Uterus (tissue), 4 donors: ENCODE results near the gene CLIP2. TPM values are rescaled to one million over a fixed set of nuclear protein-coding genes. Genes with fewer than 3 reads are reported as not detected.

Experiments used
- DNase-seq, 2 donors: peaks; one replicate each; pipeline ENCODE4 v3.0.0-alpha.2; 2019 to 2020
- H3K27ac ChIP-seq, 2 donors: fragments of 200-600 bp; sonication (generic); 1 replicate in 1 of 2; 2 replicates in 1 of 2; pipeline ENCODE4 v1.5.1; 2016 to 2018
- H3K27me3 ChIP-seq, 2 donors: fragments of 200-600 bp; sonication (generic); one replicate each; pipeline ENCODE4 v1.5.1; 2018 to 2019; ENCODE audit warnings: control low read depth in 1 of 2
- H3K36me3 ChIP-seq, 2 donors: fragments of 200-600 bp; sonication (generic); one replicate each; pipeline ENCODE4 v1.5.1; 2019; ENCODE audit warnings: control low read depth in 1 of 2
- H3K4me1 ChIP-seq, 2 donors: fragments of 200-600 bp; sonication (generic); one replicate each; pipeline ENCODE4 v1.5.1; 2018 to 2019; ENCODE audit warnings: control low read depth in 1 of 2
- H3K4me3 ChIP-seq, 2 donors: fragments of 200-600 bp; sonication (generic); 1 replicate in 1 of 2; 2 replicates in 1 of 2; pipeline ENCODE4 v1.5.1; 2018 to 2019; ENCODE audit warnings: mild to moderate bottlenecking in 1 of 2
- H3K9me3 ChIP-seq, 2 donors: fragments of 200-600 bp; sonication (generic); one replicate each; pipeline ENCODE4 v1.5.1; 2019; ENCODE audit warnings: control low read depth in 1 of 2
- POLR2A ChIP-seq, 2 donors: fragments of 450-650 bp; IDR thresholded peaks; one replicate each; pipeline ENCODE4 v1.6.1; 2016; ENCODE audit warnings: antibody characterized with exemption in 2 of 2, mild to moderate bottlenecking in 1 of 2, moderate library complexity in 1 of 2
- intact Hi-C: fragments of 100-400 bp; cut with DNase I; formaldehyde crosslinking; loops from one replicate; pipeline ENCODE4 v1.15.1; 2023; ENCODE audit warnings: low total_unique reads
- total RNA-seq, 4 donors: library from RNA; depleted of rRNA in 3 of 4; stranded (reverse); fragments of >200 nt in 3 of 4; gene quantifications; one replicate each; pipeline versions ENCODE4 v1.1.0 to v1.2.4, GENCODE V29; 2014 to 2023
- TF ChIP-seq, protein P1 (sequence below), 4 experiments: fragments of 200-600 bp in 2 of 4; fragments of 450-650 bp in 2 of 4; sonication (generic) in 2 of 4; IDR thresholded peaks; one replicate each; pipeline ENCODE4 v1.5.1; 2016 to 2019; ENCODE audit warnings: antibody characterized with exemption in 4 of 4, mild to moderate bottlenecking in 2 of 4, moderate library complexity in 1 of 4
- donor health status: DM: yes; HTN: yes; CAD: no.

Gene CLIP2
- total RNA-seq, 4 donors from 2014 or later: 20.3 to 41.8 (median 28.4) TPM

- Histone ChIP-seq H3K9me3 (no peaks in the 10 kb centered on the region), H3K27ac (no peak overlapping the region), H3K27me3 (no peaks in the 10 kb centered on the region), H3K4me3 (no peak overlapping the region), H3K4me1 (peaks cover 0 to 3% of the 10 kb centered on the region in 2 donors), H3K36me3 (no peaks in the 10 kb centered on the region)
- DNase-seq: no peak
- TF ChIP-seq POLR2A (IDR thresholded peaks at IDR 0.05): no peak
- TF ChIP-seq, protein P1, sequence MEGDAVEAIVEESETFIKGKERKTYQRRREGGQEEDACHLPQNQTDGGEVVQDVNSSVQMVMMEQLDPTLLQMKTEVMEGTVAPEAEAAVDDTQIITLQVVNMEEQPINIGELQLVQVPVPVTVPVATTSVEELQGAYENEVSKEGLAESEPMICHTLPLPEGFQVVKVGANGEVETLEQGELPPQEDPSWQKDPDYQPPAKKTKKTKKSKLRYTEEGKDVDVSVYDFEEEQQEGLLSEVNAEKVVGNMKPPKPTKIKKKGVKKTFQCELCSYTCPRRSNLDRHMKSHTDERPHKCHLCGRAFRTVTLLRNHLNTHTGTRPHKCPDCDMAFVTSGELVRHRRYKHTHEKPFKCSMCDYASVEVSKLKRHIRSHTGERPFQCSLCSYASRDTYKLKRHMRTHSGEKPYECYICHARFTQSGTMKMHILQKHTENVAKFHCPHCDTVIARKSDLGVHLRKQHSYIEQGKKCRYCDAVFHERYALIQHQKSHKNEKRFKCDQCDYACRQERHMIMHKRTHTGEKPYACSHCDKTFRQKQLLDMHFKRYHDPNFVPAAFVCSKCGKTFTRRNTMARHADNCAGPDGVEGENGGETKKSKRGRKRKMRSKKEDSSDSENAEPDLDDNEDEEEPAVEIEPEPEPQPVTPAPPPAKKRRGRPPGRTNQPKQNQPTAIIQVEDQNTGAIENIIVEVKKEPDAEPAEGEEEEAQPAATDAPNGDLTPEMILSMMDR (IDR thresholded peaks at IDR 0.05): no peak
- intact Hi-C loops: no loop called here
Measured at GRCh38 chr7:74277636-74278035, 11.6 kb upstream of the CLIP2 start.

- H3K4me3 ChIP-seq: no peak overlapping the region
- no peak for TF ChIP-seq POLR2A (IDR thresholded peaks at IDR 0.05)
- TF ChIP-seq, protein P1 (IDR thresholded peaks at IDR 0.05): no peak
- no peaks in the 10 kb centered on the region for H3K36me3 ChIP-seq
- no peaks in the 10 kb centered on the region for H3K27me3 ChIP-seq
- H3K27ac ChIP-seq: no peak overlapping the region
- peaks cover 0 to 3% of the 10 kb centered on the region in 2 donors for H3K4me1 ChIP-seq
- DNase-seq: no peak
- H3K9me3 ChIP-seq: no peaks in the 10 kb centered on the region
- intact Hi-C loops: no loop called here
Measured at GRCh38 chr7:74280985-74281384, 8.2 kb upstream of the CLIP2 start.

DNA sequence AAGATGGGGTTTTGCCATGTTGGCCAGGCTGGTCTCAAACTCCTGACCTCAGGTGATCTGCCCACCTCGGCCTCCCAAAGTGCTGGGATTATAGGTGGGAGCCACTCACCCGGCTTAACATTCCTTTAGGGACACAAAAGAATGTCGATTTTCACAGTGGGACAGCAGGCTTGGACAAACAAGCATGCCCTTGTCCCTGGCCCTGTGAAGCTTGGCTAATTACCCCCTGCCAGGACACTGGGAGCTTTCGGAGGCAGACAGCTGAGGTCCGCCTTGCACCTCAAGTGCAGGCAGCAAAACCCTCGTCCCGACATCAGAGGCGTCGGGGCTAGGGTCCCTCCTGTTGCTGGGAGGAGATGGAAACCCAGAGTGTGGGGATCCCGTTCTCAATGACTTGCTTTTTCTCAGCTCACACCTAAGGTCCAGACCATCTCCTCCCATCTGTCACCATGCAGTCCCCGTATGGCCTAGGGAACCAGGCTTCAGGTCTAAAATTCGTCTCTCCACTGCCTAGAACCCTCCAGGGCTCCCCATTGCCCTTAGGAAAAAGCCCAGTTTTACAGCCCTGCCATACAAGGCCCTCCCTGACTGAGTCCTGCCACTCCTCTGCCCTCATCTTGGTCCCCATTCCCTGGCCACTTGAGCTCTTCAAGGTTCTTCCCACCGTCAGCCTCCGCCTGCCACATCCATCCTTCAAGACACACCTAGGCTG lies 6.3 kb upstream of the CLIP2 start:
- Histone ChIP-seq H3K36me3 (no peaks in the 10 kb centered on the region), H3K4me1 (peaks cover 0 to 3% of the 10 kb centered on the region in 2 donors), H3K27ac (no peak overlapping the region), H3K9me3 (no peaks in the 10 kb centered on the region), H3K27me3 (no peaks in the 10 kb centered on the region), H3K4me3 (no peak overlapping the region)
- no peak for TF ChIP-seq POLR2A (IDR thresholded peaks at IDR 0.05)
- TF ChIP-seq, protein P1 (IDR thresholded peaks at IDR 0.05): no peak
- DNase-seq: no peak
- intact Hi-C loops: no loop called here

DNA sequence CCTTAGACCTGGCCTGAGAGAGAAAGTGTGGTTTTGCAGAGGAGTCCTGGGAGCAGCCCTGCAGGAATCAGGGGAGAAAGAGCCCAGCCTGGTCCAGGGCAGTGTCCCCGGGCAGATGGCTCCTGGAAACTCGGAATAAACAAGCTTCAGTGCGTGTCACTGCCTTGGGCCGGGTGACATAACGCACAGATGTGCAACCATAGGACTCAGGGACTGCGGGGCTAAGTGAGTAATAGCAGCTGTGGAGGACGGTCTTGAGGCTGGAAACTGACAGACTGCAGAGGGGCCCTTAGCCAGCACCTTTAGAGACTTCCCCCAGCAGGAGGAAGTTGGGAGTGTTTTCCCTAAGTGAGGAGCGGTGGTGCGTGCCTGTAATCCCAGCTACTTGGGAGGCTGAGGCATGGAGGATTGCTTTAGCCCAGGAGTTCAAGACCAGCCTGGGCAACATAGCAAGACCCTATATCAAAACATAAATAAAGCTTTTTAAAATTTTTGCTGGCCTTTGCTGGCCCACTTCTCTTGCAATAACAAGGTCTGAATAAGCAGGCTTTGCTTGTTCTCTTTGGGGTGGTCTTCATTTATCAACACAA lies 5.3 kb upstream of the CLIP2 start:
- no peak for DNase-seq
- intact Hi-C loops: no loop called here
- H3K4me3 ChIP-seq: no peak overlapping the region
- no peaks in the 10 kb centered on the region for H3K36me3 ChIP-seq
- H3K4me1 ChIP-seq: peaks cover 0 to 3% of the 10 kb centered on the region in 2 donors
- no peak for TF ChIP-seq POLR2A (IDR thresholded peaks at IDR 0.05)
- TF ChIP-seq, protein P1 (IDR thresholded peaks at IDR 0.05): no peak
- H3K9me3 ChIP-seq: no peaks in the 10 kb centered on the region
- H3K27ac ChIP-seq: no peak overlapping the region
- no peaks in the 10 kb centered on the region for H3K27me3 ChIP-seq

DNA sequence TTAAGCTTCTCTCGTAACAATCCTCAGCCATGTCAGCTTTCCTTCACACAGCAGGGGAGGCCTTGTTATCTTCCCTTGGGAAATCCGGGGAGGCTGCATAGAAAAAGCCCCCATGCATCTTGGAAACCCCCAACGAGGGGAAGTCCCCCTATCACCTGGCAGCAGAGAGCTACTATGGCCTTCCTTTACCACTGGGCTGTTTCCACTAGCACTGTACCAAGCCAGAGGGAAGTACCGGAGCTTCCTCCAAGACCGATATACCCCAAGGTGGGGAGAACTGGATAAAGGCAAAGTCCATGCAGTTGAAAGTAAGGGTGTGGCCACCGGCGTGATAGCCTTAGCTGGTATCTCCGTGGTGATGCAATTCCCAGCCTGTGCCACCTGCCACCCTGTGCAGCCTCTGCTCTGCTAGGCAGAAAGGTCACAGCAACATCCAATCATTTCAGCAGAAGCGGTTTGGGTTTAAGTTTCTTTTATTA lies 4.4 kb upstream of the CLIP2 start:
- Histone ChIP-seq H3K9me3 (no peaks in the 10 kb centered on the region), H3K4me1 (peaks cover 0 to 3% of the 10 kb centered on the region in 2 donors), H3K36me3 (no peaks in the 10 kb centered on the region), H3K27me3 (no peaks in the 10 kb centered on the region), H3K4me3 (no peak overlapping the region), H3K27ac (no peak overlapping the region)
- DNase-seq: no peak
- intact Hi-C loops: no loop called here
- TF ChIP-seq POLR2A (IDR thresholded peaks at IDR 0.05): no peak
- TF ChIP-seq, protein P1 (IDR thresholded peaks at IDR 0.05): no peak
